SU-DHL-6 (cell line): Measurements from ENCODE around the gene DDR2.

Experiments
- H2AFZ ChIP-seq: fragments of 200-600 bp; sonication (generic); 2 replicates; pipeline ENCODE4 v1.6.1; 2014; ENCODE audit warnings: low read depth, mild to moderate bottlenecking, moderate library complexity, mixed read lengths, antibody characterized with exemption, low read length; ENCODE audit not compliant: severe bottlenecking
- H3F3A ChIP-seq: fragments of 200-600 bp; shearing (Covaris generic); 2 replicates; pipeline ENCODE4 v1.6.0; 2016; ENCODE audit warnings: antibody characterized with exemption, mild to moderate bottlenecking; ENCODE audit not compliant: insufficient read depth
- H3K27ac ChIP-seq: fragments of 200-600 bp; sonication (generic); 2 replicates; pipeline ENCODE4 v1.5.1; 2016; ENCODE audit warnings: low read depth, mild to moderate bottlenecking, low read length, moderate library complexity, mixed read lengths
- H3K27me3 ChIP-seq: fragments of 200-600 bp; sonication (generic), shearing (Covaris generic); 2 replicates; pipeline ENCODE4 v1.6.0; 2014; ENCODE audit warnings: mild to moderate bottlenecking, low read length
- H3K36me3 ChIP-seq: fragments of 200-600 bp; sonication (generic); 2 replicates; pipeline ENCODE4 v1.6.1; 2014; ENCODE audit warnings: mild to moderate bottlenecking, low read length, mixed read lengths
- H3K4me2 ChIP-seq: fragments of 300-600, 200-600 bp; shearing (Covaris generic), sonication (generic); 2 replicates; pipeline ENCODE4 v1.6.0; 2014; ENCODE audit warnings: low read length, low read depth, mild to moderate bottlenecking; ENCODE audit not compliant: poor library complexity, severe bottlenecking
- H3K4me3 ChIP-seq: fragments of 200-600 bp; sonication (generic); 2 replicates; pipeline ENCODE4 v1.5.1; 2014; ENCODE audit warnings: antibody characterized with exemption, low read length, mild to moderate bottlenecking, mixed read lengths; ENCODE audit not compliant: insufficient read depth, poor library complexity, severe bottlenecking
- H3K79me2 ChIP-seq: fragments of 200-600 bp; sonication (generic); 2 replicates; pipeline ENCODE4 v1.6.1; 2014; ENCODE audit warnings: mild to moderate bottlenecking, low read length, moderate library complexity; ENCODE audit not compliant: insufficient read depth
- H3K9ac ChIP-seq: fragments of 200-600 bp; sonication (generic); 2 replicates; pipeline ENCODE4 v1.7.0; 2014; ENCODE audit warnings: mild to moderate bottlenecking, low read length
- H3K9me2 ChIP-seq: fragments of 200-600 bp; sonication (generic); replicated peaks from 2 replicates; pipeline ENCODE4 v1.6.1; 2014; ENCODE audit warnings: low read length; ENCODE audit not compliant: insufficient read depth
- H3K9me3 ChIP-seq: fragments of 200-600 bp; sonication (generic); 2 replicates; pipeline ENCODE4 v1.6.1; 2014; ENCODE audit warnings: low read length, mixed read lengths; ENCODE audit not compliant: insufficient read depth
- H4K20me1 ChIP-seq: fragments of 200-600 bp; sonication (generic); 2 replicates; pipeline ENCODE4 v1.6.1; 2014; ENCODE audit warnings: low read depth, mild to moderate bottlenecking, antibody characterized with exemption, low read length, moderate library complexity, mixed read lengths
- EZH2phosphoT487 ChIP-seq: fragments of 200-600 bp; sonication (generic), shearing (Covaris generic); conservative IDR thresholded peaks from 2 replicates; pipeline ENCODE4 v1.6.1; 2018; ENCODE audit warnings: mild to moderate bottlenecking, antibody characterized with exemption, low read length, moderate library complexity, mixed read lengths
- TF ChIP-seq, protein P1 (sequence below): fragments of 200-600 bp; sonication (generic); IDR thresholded peaks from one replicate; pipeline ENCODE4 v1.5.1; 2017; ENCODE audit warnings: antibody characterized with exemption, mild to moderate bottlenecking, low read length, moderate library complexity; ENCODE audit not compliant: insufficient read depth, poor library complexity, severe bottlenecking

Gene DDR2

GRCh38 chr1:162645666-162646065 is 13.4 kb downstream of the DDR2 start:
- no peak overlapping the region for H2AFZ ChIP-seq
- H3K9me2 ChIP-seq, result no peaks in the 10 kb centered on the region
- H3K79me2 ChIP-seq, result no peaks in the 10 kb centered on the region
- H3K4me2 ChIP-seq, result no peak overlapping the region
- no peaks in the 10 kb centered on the region for H3K27me3 ChIP-seq
- H3K36me3 ChIP-seq, result no peaks in the 10 kb centered on the region
- no peak overlapping the region for H3K9ac ChIP-seq
- TF ChIP-seq EZH2phosphoT487, result no peak
- TF ChIP-seq, protein P1, sequence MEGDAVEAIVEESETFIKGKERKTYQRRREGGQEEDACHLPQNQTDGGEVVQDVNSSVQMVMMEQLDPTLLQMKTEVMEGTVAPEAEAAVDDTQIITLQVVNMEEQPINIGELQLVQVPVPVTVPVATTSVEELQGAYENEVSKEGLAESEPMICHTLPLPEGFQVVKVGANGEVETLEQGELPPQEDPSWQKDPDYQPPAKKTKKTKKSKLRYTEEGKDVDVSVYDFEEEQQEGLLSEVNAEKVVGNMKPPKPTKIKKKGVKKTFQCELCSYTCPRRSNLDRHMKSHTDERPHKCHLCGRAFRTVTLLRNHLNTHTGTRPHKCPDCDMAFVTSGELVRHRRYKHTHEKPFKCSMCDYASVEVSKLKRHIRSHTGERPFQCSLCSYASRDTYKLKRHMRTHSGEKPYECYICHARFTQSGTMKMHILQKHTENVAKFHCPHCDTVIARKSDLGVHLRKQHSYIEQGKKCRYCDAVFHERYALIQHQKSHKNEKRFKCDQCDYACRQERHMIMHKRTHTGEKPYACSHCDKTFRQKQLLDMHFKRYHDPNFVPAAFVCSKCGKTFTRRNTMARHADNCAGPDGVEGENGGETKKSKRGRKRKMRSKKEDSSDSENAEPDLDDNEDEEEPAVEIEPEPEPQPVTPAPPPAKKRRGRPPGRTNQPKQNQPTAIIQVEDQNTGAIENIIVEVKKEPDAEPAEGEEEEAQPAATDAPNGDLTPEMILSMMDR, result no peak
- H4K20me1 ChIP-seq, result no peaks in the 10 kb centered on the region
- H3K4me3 ChIP-seq, result no peak overlapping the region
- H3K27ac ChIP-seq, result no peak overlapping the region
- H3F3A ChIP-seq, result no peaks in the 10 kb centered on the region
- no peaks in the 10 kb centered on the region for H3K9me3 ChIP-seq

- H3K9me3 ChIP-seq, result no peaks in the 10 kb centered on the region
- H3K4me3 ChIP-seq, result no peak overlapping the region
- TF ChIP-seq, protein P1, result no peak
- TF ChIP-seq EZH2phosphoT487, result no peak
- H3K4me2 ChIP-seq, result no peak overlapping the region
- H3K9ac ChIP-seq, result no peak overlapping the region
- H3K79me2 ChIP-seq, result no peaks in the 10 kb centered on the region
- no peaks in the 10 kb centered on the region for H3K27me3 ChIP-seq
- H3K9me2 ChIP-seq, result no peaks in the 10 kb centered on the region
- no peaks in the 10 kb centered on the region for H3F3A ChIP-seq
- no peak overlapping the region for H3K27ac ChIP-seq
- H4K20me1 ChIP-seq, result no peaks in the 10 kb centered on the region
- no peaks in the 10 kb centered on the region for H3K36me3 ChIP-seq
- H2AFZ ChIP-seq, result no peak overlapping the region
Measured at GRCh38 chr1:162649583-162649982, 17.3 kb downstream of the DDR2 start.

DNA sequence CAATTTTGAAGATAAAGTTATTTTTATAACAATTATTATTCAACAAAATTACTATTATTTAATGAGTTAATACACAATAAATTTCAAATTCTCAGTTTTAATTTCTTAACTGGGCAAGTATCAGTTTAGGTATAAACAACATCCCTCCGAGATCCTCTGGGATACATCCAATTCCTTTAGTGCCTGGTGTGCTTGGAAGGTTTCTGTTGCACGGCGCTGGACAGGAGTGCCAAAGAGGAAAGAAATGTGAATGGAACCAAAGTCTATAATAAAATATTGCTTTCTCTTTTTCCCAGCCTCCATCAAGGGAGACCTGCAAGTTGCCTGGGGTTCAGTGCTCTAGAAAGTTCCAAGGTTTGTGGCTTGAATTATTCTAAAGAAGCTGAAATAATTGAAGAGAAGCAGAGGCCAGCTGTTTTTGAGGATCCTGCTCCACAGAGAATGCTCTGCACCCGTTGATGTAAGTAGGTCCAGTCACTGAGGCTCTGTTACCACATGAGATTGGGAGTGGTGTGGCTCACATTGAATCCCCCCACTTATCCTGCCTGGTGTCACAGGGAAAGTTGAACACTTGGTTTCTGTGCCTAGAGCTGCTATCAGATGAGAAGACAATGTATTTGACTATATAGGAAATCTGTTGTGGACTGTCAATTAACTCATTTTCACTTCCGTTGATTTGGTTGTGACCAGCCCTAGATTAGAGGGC is 22.8 kb downstream of the DDR2 start:
- Histone ChIP-seq H3K4me3 (no peak overlapping the region), H3K9me3 (no peaks in the 10 kb centered on the region), H3K79me2 (no peaks in the 10 kb centered on the region), H2AFZ (no peak overlapping the region), H3K27me3 (no peaks in the 10 kb centered on the region), H3K27ac (no peak overlapping the region), H3F3A (no peaks in the 10 kb centered on the region), H3K4me2 (no peak overlapping the region), H3K9ac (no peak overlapping the region), H4K20me1 (no peaks in the 10 kb centered on the region), H3K9me2 (no peaks in the 10 kb centered on the region), H3K36me3 (no peaks in the 10 kb centered on the region)
- TF ChIP-seq, protein P1, result no peak
- no peak for TF ChIP-seq EZH2phosphoT487
